HG03378 (cell line): ENCODE data around the gene ORM1.

Experiments used
- ATAC-seq: cut with Tn5 transposase; IDR thresholded peaks from one replicate; pipeline ENCODE4 v1.9.1; 2021; ENCODE audit warnings: mild to moderate bottlenecking, moderate library complexity; ENCODE audit not compliant: unreplicated experiment

Gene ORM1

DNA sequence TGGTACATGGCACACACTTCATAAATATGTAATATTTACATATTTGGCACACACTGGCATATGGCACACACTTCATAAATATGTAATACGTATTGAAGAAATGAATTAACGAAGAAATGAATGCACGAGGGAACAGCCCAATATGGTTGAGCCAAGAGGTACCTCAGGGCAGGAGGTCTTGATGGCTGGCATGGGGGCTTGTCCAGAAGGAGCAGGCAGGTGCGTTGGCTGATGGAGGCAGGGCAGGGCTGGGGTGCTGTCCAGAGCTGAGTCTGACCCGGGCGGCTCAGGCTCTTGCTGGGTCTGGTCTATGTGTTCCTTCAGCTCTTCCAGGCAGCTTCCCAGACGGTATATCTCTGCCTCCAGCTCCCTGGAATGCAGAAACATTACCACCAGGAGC, 38.6 kb downstream of the ORM1 start:
- ATAC-seq, result no peak

DNA sequence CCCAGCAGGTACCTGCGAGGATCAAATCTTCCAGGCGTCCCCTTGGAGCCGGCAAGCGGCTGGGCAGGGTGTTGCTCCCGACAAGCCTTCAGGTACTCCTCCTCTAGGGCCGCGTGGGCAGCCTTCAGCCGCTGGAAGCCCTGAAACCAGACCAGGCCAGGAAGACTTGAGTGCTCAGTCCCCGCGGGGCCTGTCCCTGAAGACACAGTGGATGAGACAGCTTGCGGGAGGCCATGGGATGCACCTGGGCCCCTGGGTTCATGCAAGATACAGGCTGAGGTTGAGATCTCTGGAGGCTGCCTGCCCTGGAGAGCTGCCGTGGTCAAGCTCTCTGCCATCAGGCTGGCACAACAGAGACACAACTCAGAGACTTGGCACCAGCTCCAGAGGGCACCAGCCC, 39.5 kb downstream of the ORM1 start:
- ATAC-seq, result no peak

DNA sequence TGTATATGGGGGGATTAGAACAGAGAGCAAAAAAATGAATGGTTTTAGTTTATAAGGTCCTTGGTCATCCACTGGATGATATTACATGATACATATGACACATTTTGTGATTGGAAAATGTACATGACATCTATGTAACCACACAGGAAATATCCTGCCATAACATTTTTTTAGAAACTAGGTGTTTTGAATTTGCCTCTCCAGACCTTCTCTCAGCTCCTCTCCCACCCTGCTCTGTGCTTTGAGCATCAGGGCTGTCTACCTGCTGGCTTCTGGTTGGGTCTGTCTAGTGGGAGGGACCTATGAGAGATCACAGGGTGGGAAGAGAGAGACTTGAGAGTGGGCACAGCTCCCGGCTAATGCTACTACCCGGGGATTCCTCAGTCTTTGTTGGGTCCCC, 40.5 kb downstream of the ORM1 start:
- ATAC-seq, result no peak

DNA sequence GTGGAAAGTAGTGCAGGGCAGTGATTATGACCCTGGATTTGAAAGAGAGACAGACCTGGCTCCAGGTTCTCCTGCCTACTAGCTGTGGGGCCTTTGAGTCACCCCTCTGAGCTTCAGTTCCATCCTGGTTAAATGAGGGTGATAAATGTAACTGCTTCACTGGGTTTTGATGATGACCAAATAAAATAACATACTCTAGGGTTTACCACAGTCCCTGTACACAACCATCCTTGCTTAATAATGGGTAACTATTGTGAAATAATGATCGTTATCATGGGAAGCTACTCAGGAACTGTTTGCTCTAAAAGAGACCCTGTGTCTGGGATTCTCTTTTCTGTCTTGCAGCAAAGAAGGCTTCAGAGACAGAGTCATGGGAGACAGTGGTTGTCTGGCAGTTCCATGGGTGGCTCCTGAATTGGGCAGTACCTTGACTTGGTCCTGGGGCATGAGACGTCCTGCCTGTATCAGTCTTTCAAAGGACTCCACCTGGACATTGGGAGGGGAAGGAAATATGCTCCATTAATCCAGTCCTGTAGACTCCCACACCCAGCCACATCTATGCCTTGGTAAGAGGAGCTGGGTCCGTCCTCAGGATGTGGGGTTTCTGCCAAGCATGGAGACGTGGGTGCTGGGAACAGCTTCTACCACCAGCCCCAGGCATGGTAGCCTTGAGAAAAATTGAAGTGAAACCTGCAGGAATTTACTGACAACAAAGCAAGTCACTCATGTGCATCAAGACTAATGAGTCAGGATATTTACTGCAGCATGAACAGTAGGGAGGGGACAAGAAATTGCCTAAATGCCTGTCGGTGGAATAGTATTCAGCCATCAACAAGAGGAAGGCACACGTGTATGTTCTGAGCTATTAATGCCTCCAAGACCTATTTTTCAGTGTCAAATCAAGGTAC, 41.5 kb downstream of the ORM1 start:
- ATAC-seq, result peak; percentile 36

DNA sequence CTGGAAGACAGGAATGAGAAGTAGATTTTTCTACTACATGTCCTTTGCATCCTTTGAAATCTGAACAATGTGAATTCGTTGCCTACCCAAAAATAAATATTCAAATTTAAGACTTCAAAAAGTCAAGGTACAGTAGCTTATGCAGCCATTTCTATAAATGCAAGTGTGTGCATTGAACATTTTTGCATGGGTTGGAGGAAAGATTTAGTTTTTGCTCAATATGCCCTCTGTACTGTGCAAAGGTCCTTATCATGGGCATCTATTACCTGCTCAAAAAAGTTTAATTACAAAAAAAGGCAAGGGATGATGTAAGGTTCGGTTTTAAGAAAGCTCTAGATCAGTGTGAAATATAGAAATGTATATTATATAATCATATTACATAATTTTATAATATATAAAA, 42.3 kb downstream of the ORM1 start:
- no peak for ATAC-seq

DNA sequence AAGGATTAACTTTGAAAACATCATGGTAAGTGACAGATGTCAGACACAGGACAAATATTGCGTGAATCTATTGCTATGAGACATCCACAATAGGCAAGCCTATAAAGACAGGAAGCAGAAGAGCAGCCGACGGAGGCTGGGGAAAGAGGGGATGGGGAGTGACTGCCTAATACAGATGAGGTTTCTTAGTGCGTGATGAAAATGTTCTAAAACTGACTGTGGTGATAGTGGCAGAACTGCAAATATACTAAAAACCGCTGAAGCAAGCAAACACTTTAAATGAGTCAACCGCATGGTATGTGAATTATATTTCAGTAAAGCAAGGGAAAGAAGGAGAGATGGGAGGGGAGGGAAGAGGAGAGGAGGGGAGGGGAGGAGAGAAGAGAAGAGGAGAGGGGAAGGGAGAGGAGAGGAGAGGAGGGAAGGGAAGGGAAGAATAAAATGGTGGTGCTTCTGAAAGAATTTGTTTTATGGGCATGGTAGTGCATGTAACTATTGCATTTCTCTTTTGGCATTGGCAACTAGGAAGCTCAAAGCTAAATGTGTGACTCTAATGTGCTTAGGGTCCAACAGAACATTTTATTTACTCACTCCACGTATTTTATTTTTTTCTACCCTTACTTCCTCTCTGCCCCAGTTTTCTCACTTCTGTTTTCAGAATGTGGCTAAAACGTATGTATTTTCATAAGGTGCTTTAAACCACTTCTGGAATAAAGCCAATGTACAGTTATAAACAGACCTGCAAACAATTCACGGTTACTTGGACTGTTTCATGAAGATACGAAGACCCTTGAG, 43.6 kb downstream of the ORM1 start:
- peak; percentile 43 for ATAC-seq

DNA sequence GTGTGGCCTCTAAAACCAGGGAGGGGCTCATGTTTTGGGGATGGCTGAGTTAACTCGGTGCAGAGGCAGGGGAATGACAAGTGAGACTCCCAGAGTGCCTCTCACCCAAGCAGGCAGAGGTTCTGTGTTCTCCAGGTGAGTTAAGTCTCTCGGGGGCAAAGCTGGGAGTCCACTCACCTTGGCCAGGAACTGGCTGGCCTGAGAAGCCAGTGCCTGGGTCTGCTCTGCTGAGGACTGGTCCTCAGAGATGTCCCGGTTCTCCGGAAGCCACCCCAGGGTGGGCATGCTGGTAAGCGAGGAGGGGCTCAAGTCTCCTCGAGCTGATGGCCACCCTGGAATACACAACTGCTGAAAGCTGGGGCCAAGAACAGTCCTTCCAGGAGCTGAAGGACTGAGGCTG, 44.5 kb downstream of the ORM1 start:
- no peak for ATAC-seq

DNA sequence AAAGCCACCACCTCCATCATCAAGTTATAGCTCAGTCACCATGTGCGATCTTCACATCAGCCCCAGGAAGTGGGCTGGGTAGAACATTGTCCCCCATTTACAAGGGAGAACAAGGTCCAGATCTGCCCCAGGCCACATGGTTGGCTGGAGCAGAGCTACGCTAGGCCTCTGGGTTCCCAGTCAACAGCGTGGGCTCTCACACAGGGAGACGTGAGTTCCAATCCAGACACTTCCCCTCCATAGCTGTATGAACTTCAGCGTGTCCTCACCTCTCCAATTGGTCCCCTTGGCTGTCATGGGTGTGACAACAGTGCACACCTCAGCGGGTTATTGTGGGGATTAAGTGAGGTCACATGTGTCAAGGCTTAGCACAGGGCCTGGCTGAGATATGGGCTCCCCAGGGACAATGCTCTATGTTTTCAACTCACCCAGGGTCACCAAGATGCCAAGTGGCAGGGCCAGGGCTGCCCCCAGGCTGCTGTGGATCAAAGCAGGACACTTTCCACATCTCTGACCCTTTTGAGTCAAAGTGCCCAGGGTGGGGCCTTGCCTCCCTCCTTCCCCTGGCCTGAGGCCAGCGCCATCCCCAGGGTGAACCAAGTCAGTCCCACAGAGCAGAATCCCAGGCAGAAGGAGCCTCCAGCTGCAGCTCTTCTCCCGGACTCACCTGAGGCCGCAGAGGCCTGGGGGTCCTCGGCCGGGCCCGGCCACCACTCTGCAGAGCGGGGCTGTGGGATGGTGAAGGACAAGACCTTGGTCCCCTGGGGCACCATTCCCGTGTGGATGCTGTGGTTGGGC, 45.1 kb downstream of the ORM1 start:
- no peak for ATAC-seq

DNA sequence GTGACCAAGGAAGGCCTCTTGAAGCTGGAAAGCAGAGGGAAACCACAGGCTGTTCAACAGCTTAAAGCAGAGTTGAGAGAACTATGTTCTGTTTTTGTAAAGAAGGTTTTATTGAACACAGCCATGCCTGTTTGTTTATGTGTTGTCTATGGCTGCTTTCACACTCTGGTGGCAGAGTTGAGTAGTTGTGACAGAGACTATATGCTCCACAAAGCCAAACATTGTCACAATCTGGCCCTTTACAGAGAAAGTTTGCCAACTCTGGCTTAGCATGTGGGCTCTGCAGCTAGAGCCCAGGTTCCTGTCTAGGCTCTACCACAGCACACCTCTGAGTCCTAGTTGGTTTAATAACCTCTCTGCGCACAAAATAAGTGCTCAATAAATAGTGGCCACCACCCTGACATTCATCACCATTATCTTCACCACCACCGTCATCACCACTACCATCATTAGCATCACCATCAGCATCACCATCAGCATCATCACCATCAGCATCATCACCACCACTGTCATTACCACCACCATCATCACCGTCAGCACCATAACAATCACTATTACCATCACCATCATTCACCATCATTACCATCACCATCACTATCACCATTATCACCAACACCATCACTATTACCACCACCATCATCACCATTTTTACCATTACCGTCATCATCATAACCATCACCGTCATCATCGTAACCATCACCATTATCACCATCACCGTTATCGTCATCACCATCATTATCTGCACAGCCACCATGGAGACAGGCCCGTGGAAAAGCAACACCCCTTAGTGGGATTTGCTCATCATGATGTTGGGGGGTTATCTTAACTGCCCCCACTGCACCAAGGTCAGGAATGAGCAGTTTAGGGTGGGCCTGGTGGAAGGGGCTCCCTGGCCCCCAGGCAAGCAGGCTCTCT, 46.6 kb downstream of the ORM1 start:
- ATAC-seq, result no peak

DNA sequence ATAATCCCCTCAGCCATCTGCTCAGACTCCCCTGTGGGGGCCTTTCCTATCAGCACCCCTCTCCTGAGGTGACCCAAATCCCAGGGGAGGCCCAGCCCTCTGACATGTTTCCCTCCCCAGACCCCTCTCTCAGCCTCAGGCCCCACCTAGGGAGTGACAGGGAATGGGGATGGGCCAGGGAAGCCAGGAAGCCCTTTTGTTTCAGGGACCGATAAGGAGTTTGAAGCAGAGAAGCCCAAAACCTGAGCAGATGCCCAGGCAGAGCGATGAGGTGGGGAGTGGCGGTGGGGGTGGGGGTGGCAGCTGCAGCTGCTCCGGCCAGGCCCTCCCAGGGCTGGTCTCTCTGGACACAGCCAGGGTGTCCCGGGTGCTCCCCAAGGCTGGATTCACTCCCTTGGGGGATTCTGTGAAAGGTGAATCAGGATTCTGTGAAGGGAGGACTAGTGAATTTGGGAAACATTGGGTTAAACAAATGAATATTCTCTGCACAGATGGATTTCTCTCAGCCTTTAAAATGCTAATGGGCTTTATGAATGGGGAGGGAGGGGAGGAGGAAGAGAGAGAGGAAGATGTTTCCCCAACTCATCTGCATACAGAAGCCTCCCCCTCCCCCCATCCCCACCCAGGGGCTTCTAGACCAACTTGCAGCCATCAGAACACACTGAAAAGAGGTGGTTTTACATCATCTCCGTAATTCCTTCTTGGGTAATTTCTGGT, 47.5 kb downstream of the ORM1 start:
- ATAC-seq, result no peak

DNA sequence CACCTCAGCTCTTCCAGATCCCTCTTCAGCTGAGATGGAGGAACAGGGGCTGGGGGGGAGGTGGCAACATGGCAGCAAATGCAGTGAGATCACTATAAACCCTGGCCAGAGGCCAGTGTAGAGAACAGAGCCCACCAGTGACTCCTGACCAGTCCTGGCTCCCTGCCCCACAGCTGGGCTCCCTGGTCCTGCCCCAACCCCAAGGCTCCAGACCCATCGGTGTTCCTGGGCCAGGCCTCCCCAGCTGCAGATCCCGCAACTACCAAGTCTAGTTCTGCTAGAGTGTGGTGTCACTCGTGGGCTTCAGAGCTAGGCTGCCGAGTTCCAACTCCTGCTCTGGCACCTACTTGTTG, 48.0 kb downstream of the ORM1 start:
- no peak for ATAC-seq

DNA sequence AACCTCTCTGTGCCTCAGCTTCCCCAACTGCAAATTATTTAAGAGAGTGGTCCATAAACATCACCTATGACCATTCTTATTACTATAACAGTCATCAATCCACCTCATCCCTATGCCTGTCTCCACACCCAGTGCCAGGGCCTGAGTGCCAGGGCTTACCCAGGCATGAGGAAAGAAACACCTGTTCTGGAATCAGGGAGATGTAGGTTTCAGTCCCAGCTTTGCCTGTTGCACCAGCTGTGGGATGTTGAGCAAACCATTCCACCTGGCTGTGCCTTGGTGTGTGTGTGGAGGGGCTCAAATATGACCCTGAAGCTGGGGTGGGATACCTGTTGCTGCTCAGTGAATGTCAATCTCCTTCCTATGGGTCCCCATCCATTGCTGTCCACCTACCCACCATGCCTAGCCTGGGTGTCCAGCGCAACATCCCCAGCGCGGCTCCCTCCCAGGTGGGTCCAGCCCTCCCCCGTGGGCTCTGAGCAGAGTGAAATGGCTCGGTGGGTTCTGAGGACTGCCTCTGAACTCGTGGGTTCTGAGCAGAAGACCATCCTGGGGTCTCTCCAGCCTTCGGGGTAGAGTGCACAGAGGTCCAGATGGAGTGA, 48.5 kb downstream of the ORM1 start:
- ATAC-seq, result no peak

DNA sequence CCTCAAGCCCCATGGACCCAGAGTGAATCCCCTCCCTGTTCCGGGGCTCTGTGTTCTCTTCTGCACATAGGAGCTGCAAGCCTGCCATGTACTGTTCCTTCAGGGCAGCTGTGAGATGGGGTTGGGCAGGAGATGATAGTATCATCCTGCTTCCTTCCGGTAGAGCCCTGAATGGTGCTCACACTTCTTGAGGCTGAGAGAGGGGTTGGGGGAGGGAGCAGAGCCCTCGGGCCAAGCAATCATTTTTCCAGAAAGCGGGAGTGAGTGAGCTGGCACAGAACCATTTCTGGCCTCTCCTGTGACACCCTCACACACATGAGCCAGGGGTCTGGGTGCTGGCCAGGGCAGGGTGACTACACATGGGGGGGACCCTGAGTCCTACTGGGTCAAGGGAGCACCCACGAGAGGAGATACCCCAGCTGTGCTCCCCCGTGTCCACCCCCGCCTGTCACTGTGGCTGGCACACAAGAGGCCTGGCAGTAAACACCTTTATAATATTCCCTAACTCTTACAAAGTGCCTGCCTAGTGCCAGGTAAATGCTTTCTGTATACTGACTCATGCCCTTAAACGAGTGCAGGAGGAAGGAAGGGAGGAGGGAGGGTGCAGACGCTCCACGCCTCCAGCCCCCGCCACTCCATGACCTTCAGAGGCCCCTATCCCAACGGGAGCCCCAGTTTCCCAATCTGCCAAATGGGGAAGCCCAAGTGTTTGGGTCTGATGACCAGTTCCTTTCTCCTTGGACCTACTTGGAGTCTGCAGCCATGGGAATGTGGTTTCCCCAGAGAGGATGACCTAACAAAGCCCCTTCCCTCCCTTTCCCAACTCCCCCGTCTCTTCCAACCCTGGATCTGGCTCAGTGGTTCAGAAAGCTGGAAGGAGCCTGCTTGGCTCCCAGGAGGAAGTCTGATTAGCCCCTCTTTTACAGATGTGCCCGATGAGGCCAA, 49.3 kb downstream of the ORM1 start:
- no peak for ATAC-seq

DNA sequence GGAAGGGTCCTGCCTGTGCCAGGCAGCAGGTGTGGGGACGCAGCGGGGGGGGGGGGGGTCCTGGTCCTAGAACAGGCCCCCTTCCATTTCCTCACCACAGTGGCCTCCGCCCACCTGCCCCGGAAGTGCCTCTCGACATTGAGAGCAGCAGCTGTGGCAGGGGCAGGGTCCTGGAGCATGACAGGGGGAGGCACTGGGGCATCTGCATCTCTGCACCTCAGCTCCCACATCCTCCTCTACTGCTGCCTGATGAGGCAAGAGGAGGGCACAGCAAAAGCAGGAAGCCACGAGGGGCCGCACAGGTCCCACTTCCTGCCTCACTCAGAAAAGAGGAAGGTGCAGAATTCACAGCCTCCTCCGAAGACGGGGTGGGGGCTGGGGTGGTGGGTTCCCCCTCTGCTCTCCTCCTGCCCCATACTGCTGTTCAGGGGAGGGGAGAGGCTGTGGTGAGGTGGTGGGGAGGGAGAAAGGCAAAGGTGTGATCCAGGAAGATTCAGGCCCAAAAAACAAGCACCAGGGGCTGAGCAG, 50.1 kb downstream of the ORM1 start:
- ATAC-seq, result peak; percentile 90

DNA sequence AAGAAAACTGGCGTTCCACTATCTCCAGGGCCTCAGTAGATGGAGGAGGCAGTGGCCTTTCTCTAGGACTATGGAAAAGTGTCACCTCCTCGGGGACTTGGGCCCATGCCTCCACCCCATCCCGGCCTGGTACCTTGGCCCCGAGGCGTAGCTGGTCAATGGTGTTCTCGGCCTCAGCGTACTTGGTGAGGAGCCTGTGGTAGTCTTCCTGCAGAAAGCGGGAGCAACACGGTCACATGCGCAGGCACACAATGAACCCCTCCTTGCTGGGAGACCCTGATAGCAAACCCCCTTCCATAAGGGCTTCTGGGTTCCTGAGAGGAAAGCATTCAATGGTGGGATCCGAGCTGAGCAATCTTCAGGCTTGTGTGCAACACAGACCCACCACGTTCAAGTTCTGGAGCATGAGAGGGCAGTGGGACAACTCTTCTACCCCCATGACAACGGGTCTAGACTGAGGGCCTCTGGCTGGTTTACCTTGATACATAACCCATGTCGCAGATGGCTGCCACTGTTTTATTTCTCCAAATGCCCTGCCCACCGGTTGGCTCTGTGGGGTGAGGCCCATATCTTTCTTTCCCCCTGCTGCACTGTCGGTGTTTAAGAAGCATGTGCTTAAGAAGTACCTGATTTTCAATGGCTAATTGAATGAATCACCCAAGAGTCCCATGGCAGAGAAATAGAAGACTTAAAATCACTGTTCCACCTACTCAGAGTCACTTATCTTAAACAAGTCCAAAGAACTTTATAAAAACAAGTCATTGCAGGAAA, 51.2 kb downstream of the ORM1 start:
- no peak for ATAC-seq

DNA sequence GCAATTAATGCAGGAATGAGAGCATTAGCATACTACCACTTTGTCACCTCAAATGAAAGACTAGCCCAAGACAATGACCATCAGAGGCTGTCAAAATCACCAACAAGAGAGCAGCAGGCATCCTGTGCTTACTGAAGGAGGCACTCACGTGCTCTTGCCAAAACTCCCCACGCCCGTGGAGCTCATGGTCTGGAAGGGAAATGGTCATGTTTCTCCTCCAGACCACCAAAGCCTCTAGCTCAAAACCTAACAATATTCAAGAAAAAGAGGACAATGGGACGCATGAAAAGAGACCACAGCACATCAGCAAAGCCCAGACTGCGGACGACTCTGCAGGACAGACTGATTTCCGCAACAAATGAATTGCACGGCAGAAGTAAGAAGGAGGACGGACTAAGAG, 52.0 kb downstream of the ORM1 start:
- no peak for ATAC-seq
